ENCODE data around the gene NCAM2.

The NCAM2 gene

DNA sequence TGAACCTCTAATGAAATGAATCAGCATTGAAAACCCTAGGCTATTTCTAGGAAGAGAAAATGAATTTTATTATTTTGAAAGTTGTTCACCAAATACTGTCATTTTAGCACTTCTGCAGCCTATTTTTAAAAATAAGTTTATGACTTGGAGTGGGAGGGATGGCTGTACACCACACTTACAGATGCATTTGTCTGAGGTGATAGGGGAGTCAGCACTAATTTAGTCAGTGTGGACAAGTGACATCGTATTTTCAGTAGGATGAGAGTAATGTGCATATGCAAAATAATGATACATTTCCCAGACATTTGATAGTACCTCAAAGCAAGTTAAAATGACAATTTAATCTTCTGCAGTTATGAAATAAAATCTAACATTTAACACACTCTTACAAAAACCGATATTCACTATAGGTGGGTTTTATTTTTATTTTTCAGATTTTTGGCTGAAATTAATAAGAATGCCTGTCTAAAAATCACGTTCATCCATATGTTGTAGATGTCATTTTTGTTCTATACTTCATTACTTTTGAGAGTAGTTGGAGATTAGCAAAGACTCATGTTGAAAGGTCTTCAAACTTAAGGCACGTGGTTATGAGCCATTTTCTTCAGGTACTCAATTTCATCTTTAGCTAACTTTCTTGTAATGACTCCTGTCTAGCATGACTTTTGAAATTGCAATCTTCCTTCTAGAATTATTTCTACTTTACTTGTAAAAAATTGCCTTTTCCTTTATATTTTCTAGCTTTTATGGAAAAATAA lies 186.7 kb downstream of the NCAM2 start:
- H3K4me3 ChIP-seq (ENCODE audit: low read length): no peak overlapping the region
- TF ChIP-seq, protein P1, sequence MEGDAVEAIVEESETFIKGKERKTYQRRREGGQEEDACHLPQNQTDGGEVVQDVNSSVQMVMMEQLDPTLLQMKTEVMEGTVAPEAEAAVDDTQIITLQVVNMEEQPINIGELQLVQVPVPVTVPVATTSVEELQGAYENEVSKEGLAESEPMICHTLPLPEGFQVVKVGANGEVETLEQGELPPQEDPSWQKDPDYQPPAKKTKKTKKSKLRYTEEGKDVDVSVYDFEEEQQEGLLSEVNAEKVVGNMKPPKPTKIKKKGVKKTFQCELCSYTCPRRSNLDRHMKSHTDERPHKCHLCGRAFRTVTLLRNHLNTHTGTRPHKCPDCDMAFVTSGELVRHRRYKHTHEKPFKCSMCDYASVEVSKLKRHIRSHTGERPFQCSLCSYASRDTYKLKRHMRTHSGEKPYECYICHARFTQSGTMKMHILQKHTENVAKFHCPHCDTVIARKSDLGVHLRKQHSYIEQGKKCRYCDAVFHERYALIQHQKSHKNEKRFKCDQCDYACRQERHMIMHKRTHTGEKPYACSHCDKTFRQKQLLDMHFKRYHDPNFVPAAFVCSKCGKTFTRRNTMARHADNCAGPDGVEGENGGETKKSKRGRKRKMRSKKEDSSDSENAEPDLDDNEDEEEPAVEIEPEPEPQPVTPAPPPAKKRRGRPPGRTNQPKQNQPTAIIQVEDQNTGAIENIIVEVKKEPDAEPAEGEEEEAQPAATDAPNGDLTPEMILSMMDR (IDR thresholded peaks at IDR 0.05; ENCODE audit: insufficient read depth, low read depth, low read length, missing control alignments): no peak
- no peak for DNase-seq (ENCODE audit: low read depth)

DNA sequence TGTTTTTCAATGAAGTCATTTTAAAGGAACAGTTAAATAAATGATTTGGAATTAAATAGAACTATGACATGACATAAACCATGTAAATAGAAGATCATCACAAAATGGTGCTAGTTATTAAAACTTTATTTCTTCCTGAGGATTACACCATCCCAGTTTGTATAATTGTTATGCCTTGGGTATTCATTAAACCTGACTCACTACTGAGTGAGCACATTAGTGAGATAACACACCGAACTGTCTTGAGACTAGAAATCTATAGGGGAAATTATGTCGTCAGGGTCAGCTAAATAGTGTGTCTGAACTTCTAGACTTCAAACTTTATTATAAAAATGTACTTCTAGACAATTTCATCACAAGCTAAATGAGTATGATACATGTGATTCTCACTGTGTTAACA lies 189.4 kb downstream of the NCAM2 start:
- H3K4me3 ChIP-seq (ENCODE audit: low read length): no peak overlapping the region
- TF ChIP-seq, protein P1 (IDR thresholded peaks at IDR 0.05; ENCODE audit: insufficient read depth, low read depth, low read length, missing control alignments): no peak
- no peak for DNase-seq (ENCODE audit: low read depth)

DNA sequence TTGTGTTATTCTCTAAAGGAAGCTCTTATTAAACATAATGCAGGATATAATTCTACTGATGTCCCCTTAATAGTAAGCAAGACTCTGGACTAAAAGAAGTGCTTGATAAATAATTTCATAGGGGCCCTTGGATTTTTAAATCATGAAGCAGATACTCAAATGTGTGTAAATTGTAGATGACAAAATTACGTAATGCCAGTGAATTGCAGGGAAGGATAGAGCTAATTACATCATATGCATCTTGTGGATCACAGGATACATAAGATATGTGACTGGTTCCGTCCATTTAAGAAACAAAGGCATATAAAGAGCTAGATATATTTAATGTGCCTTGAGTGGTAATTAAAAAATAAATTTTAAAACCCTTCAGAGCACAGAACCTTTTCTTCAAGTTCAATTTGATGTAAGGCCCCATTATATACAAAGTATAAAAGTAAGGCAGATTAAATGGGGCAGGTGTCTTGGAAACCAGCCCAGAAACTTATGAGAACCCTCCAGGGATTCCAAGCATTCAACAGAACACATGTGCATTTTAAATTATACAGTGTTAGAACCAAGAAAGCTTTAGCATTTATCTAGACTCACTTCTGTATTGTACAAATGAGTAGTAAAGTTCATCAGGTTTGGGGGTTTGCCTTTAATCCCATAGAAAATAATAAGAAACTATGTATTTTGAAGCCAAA lies 190.4 kb downstream of the NCAM2 start:
- H3K4me3 ChIP-seq (ENCODE audit: low read length): no peak overlapping the region
- DNase-seq (ENCODE audit: low read depth): no peak
- TF ChIP-seq, protein P1 (IDR thresholded peaks at IDR 0.05; ENCODE audit: insufficient read depth, low read depth, low read length, missing control alignments): no peak

DNA sequence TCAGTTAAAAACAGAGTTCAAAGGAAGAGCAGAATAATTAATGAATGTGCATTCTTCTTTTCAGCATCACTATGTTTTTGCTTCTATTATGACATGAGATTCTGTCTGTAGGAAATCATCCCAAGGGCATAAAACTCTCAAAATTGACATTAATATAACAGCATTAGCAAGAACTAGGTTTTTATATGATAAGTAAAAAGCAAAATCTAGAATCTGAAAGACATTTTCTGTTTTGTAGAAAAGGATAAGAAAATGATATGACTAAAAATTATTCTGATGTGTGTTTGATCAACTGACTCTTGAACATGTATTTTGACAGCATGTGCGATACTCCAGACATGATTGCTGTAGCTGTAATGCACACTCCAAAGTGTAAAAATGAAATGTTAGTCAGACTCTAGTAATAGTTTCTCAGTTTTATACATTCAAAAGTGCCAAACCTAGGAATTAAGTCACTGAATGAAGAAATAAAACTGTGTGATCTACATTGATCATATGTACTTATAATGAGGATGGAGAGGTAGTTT lies 197.3 kb downstream of the NCAM2 start:
- TF ChIP-seq, protein P1 (IDR thresholded peaks at IDR 0.05; ENCODE audit: insufficient read depth, low read depth, low read length, missing control alignments): no peak
- no peak for DNase-seq (ENCODE audit: low read depth)
- no peak overlapping the region for H3K4me3 ChIP-seq (ENCODE audit: low read length)

DNA sequence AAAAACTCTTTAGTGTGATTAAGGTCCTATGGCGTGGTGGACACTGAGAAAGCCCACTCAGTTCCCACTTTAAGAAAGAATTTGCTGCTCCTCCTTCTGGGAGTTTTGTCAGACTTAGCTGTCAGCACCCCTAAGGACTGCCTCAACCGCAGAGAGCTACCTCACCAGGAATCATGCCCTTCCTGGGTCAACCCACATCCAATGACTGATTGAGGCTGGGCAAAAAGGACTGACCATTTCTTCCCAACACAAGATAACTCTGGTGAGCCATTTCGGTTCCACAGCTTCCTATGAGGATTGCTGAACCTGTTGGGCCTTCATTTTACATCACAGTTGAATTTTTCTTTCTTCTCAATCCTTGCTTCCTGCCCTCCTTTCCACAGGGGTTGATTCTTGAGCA lies 197.9 kb downstream of the NCAM2 start:
- H3K4me3 ChIP-seq (ENCODE audit: low read length): no peak overlapping the region
- TF ChIP-seq, protein P1 (IDR thresholded peaks at IDR 0.05; ENCODE audit: insufficient read depth, low read depth, low read length, missing control alignments): no peak
- no peak for DNase-seq (ENCODE audit: low read depth)

DNA sequence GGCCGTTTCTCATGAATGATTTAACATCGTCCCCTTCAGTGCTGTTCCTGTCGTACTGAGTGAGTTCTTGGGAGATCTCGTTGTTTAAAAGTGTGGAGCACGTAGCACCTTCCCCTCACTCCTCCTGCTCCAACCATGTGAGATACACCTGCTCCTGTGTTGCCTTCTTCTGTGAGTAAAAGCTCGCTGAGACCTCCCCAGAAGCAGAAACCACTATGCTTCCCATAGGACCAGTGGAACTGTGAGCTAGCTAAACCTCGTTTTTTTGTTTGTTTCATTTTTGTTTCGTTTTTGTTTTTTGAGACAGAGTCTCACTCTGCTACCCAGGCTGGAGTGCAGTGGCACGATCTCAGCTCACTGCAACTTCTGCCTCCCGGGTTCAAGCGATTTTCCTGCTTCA lies 198.6 kb downstream of the NCAM2 start:
- no peak overlapping the region for H3K4me3 ChIP-seq (ENCODE audit: low read length)
- TF ChIP-seq, protein P1 (IDR thresholded peaks at IDR 0.05; ENCODE audit: insufficient read depth, low read depth, low read length, missing control alignments): no peak

More for the DNA sequence above, 198.6 kb downstream of the NCAM2 start:
- DNase-seq (ENCODE audit: low read depth): no peak
